Cardiac septum (tissue), 1 donor: ENCODE results near the gene FLCN. TPM values are rescaled to one million over a fixed set of nuclear protein-coding genes. Genes with fewer than 3 reads are reported as not detected.
"Not testable (repeated sequence)": the region's sequence is repeated elsewhere in the genome, so short reads cannot be mapped to it uniquely, and the experiment has no call there.

Experiments
- DNase-seq: peaks from one replicate; pipeline ENCODE4 v3.0.0-alpha.2; 2020; ENCODE audit warnings: low spot score
- intact Hi-C: fragments of 100-400 bp; cut with DNase I; formaldehyde crosslinking; loops from one replicate; pipeline ENCODE4 v1.14.0; 2022
- long read RNA-seq: library from polyadenylated mRNA; unstranded; transcript quantifications from one replicate; pipeline ENCODE4 v2.0.0, GENCODE V29; 2021
- total RNA-seq: library from RNA; stranded (reverse); fragmentation: NEBNext Ultra II Directional; extraction: Animal tissue kit (Norgen Biotek cat#: 25700); gene quantifications from one replicate; pipeline ENCODE4 v1.2.1, GENCODE V29; 2021
- donor health status: DM: no; HTN: no; CAD: no.

The FLCN gene, protein sequence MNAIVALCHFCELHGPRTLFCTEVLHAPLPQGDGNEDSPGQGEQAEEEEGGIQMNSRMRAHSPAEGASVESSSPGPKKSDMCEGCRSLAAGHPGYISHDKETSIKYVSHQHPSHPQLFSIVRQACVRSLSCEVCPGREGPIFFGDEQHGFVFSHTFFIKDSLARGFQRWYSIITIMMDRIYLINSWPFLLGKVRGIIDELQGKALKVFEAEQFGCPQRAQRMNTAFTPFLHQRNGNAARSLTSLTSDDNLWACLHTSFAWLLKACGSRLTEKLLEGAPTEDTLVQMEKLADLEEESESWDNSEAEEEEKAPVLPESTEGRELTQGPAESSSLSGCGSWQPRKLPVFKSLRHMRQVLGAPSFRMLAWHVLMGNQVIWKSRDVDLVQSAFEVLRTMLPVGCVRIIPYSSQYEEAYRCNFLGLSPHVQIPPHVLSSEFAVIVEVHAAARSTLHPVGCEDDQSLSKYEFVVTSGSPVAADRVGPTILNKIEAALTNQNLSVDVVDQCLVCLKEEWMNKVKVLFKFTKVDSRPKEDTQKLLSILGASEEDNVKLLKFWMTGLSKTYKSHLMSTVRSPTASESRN
- 36.1 TPM for total RNA-seq
- long read RNA-seq, transcript FLCN-201 (14 exons, 3,638 nt) = minor isoform, 5 of 30 reads
- long read RNA-seq, transcript FLCN-203 (8 exons, 1,692 nt) = major isoform, 9 of 30 reads
- long read RNA-seq, partial matches to known transcripts = 8 of 30 reads
- long read RNA-seq, other reads (novel, unspliced or antisense) = 8 of 30 reads

DNA sequence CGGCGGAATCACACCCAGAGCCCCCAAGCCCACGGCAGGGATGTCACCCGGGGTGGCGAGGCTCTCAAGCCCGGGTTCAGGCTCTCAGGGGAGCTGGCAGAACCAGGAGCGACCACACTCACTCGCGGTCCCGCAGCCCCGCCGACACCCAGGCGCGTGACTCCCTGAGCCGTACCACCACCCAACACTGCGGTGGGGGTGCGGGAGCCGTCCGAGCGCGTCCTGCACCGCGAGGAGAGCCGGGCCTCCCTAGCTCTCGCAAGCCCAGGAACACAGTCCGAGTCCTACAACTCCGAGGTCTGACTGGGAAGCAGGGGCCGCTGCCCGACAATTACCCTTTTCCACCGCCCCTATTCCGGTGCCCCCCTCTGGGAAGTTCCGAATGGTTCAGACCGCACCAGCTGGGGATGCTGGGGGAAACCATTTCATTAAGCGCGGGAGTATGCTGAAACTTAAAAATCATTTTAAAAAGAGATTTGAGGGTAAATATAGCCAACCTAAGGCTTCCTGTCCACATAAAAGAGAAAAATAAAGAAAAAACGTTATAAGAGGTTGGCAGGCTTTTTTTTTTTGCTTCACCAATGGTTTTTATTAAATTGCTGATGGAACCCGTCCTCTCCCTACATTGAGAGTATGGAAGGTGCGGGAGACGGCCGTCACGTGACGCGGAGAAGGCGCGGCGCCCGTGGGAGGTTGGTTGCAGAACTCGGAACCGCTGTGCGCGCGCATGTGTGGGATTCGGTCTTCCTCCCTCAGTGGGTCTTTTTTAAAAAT lies at the start of gene FLCN:
FLCN (minus strand) TSS at position 143 of the 774 bp plus-strand sequence. CDS start 9,031 bp downstream, outside the sequence.
- peak; percentile 97 for DNase-seq
- intact Hi-C loops = loop anchor here (2.0 to 10.0 kb wide), 3 partner anchors 85 to 702 kb away; no protein-coding TSS in a partner anchor

DNA sequence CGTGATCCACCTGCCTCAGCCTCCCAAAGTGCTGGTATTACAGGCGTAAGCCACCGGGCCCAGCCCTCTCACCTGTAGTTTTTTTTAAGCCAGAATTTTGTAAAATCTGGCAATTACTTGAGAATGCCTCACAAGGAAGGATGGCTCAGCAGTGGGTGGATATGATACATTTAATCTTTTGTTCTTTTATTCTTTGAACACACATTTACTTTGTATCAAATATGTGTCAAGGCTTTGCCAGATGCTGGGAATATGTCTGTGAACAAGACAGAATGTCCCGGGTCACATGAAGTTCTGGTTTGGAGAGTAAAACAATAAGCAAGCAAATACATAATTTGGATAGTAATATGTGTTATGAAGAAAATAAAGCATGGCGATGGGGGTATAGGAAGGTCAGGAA lies 49.0 kb upstream of the FLCN start:
- DNase-seq = no peak

DNA sequence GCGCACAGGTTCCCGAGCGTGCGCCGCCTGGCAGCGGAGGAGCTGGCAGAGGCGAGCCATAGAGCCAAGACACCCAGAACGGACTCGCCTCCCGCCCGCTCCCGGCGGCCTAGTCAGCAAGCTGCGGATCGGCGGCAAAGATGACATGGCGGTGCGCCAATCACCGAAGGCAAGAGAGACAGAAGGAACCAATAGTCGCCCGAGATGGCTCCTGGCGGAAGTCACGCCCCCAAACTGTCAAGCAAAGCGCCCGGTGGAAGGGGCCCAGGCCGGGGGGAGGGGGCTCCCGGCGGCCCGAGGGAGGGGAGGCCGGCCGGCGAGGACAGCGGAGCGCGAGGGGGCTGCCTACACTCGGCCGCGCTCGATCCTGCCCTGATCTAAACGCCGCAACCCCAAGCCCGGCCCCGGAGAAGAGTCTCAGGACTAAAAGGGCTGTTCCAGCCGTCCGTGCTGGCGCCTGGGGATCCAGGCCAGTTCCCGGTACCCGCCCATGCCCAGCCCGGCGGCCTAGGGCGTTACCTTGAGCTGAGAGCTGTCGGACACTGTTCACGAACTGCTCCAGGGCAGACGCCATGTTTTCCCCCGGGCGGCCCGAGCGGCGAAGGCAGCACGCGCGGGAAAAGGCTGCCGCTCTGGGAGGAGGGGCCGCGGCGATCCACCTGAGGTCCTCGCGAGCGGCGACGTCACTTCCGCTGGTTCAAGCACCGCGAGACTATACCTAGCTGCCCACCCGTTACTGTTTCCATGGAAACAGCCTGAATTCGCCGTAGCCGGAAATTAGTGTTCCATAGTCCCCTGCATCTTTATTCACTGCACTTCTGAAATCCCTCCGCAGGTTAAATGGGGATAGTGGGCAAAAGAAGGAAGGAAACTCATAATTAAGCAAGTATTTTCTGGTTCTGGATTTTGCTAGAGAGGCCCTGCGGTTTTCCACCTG lies 43.9 kb upstream of the FLCN start, which contains the start of gene COPS3:
COPS3 (minus strand) TSS at position 634 of the 937 bp plus-strand sequence; CDS start at position 574, 60 bp downstream.
- DNase-seq = peak; percentile 98
- intact Hi-C loops = no loop called here

More for the DNA sequence above, 49.0 kb upstream of the FLCN start:
- intact Hi-C loops = no loop called here

DNA sequence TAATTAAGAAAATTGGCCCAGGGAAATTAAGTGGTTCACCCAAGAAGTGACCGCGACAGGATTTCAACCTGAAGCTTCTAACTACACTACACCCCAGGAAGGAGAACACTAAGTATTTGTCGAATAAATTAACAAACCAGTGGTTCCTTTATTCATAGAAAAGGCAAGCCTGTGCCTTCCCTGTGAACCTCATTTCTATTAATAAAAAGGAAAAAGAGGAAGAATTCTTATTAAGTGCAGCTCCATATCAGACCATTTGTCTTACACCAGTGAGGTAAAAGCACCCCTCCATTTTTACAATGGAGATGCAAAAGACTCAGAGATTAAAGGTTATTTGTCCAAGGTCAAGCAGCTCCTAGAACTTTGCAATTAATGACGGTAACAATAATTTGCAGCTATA lies 42.3 kb upstream of the FLCN start:
- intact Hi-C loops = no loop called here
- DNase-seq = no peak

DNA sequence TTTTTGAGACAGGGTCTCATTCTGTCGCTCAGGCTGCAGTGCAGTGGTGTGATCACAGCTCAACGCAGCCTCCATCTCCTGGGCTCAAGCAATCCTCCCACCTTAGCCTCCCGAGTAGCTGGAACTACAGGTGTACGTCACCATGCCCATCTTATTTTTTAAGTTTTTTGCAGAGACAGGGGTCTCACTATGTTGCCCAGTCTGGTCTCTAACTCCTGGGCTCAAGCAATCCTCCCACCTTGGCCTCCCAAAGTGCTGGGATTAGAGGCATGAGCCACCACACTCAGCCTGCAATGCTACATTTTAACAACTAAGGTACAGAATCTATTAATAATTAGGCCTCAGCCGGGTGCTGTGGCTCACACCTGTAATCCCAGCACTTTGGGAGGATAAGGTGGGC lies 40.5 kb upstream of the FLCN start:
- intact Hi-C loops, DNase-seq: not testable (repeated sequence)

DNA sequence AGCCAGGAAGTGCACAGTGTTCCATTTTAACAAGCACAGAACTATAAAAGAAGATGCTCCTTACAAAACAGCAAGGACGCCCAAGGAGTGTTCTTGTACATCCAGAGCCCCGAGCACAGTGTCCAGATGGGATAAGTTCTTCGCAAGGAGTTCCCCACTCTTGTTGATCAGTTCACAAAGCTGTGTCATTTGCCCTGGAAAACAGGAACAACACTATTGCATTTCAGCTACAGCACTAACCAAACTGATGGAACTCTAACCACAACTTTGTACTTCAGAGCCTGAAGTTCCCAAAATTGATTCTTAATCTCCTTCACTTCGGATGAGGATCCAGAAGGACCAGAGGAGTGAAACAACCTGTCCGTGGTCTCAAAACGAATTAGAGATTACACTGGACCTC lies 39.0 kb upstream of the FLCN start:
- no peak for DNase-seq
- intact Hi-C loops = no loop called here

DNA sequence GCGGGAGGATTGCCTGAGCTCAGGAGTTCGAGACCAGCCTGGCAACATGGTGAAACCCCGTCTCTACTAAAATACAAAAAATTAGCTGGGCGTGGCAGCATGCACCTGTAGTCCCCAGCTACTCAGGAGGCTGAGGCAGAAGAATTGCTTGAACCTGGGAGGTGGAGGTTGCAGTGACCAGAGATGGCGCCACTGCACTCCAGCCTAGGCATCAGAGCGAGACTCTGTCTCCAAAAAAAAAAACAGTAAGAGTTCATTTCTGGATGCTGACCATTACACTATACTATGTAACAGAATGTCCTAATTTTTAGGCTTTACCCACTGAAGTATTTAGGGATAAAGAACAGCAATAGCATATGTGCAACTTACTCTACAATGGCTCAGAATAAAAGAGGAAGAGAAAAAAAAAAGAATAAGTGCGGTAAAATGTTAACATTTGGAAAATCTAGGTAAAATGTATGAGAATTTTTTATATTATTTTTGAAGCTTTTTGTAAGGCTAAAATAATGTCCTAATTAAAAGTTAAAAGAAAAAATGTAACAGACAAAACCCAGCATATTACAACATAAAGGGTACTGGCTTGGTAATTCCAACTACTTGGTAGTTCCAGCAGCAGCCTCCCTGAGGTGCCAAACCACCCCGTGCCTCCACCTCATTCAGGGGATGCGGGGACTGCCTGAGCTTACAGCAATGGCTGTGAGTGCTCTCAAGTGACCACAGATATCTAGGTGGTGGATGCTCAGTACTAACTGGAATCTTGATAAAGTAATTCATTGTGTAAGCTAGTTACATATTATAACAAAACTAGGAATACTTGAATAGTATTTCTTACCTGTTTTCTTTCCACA lies 33.2 kb upstream of the FLCN start:
- intact Hi-C loops = no loop called here
- DNase-seq = no peak

DNA sequence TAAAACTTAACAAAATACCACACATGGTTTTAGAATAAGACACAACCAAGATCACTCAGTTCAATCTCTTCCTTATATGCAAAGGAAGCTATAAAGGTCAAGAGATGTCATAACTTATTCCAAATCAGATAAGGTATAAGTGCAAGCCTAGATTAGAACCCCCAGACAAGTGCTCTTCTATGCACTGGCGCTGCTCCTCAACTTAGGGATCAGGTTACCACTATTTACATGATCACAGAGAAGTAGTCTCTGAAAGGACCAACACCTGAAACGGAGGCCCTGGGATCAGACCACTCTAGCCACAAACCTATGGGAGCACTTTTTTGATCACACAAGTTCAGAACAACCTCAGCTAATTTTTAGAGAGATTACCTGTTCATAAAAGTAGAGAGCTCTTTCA lies 27.5 kb upstream of the FLCN start:
- intact Hi-C loops = no loop called here
- DNase-seq = no peak

DNA sequence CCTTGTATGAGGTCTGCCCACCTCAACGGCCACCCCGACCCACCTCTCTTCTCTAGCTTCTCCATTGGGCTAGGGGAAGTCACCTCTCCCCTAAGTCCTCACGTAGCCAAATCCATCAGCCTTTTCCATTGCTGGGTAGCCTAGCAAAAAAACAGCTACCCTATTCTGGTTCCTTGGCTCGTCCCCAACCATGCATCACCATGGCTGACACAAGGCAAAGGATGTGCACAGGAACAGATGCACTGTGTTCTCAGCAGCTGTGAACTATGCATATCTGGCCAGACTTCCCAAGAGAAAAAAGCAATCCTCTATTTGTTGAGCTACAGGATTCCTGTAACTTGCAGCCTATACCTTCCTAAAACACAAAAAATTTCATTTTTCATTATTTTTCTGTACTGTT lies 22.0 kb upstream of the FLCN start:
- intact Hi-C loops = no loop called here
- DNase-seq = no peak

DNA sequence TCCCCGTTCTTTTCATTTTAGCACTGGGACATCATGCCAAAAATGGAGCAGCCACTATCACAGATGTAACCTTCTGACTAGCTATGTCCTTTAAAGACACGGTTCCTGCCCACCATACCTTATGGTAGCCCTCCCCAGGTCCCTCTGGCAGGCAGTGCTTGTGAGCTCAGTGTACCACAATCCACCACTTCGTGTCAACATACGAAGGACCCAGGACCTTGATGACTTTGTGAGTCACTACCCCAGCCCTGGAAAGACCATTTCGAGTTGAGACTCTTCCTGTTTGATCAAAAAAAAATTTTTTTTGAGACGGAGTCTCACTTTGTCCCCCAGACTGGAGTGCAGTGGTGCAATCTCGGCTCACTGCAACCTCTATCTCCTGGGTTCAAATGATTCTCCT lies 21.0 kb upstream of the FLCN start:
- DNase-seq = no peak
- intact Hi-C loops = no loop called here

DNA sequence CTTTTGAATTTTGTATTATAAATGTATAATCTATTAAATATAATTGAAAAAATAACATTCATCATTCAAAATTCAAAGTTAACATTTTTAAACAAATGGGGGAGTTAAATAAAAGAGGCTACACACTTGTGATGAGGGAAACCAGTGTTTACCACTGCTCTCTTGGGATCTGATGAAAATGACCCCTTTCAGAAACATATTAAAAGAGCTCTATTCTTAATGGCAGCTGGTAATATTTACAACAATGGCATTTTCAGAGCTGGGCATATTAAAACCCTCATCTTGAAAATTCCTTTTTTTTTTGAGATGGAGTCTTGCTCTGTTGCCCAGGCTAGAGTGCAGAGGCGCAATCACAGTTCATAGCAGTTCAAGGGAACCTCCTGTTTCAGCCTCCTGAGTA lies 19.3 kb upstream of the FLCN start:
- intact Hi-C loops = no loop called here
- no peak for DNase-seq

DNA sequence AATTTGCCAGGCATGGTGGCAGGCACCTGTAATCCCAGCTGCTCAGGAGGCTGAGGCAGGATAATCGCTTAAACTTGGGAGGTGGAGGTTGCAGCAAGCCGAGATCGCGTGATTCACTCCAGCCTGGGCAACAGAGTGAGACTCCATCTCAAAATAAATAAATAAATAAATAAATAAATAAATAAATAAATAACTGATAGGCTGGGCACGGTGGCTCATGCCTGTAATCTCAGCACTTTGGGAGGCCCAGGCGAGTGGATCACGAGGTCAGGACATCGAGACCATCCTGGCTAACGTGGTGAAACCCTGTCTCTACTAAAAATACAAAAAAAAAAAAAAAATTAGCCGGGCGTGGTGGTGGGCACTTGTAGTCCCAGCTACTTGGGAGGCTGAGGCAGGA lies 18.7 kb upstream of the FLCN start:
- DNase-seq, intact Hi-C loops: not testable (repeated sequence)

DNA sequence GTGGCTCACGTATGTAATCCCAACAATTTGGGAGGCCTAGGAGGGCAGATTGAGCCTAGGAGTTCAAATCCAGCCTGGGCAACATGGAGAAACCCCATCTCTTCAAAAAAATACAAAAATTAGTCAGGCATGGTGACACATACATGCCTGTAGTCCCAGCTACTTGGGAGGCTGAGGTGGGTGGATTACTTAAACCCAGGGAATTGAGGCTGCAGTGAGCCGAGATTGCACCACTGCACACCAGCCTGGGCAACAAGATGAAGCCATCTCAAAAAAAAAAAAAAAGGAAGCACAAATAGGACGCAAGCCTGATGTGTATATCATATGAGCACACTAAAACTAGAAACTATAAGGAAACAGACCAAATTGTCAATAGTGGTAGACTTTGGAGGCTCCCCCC lies 17.1 kb upstream of the FLCN start:
- intact Hi-C loops = no loop called here
- DNase-seq = no peak

DNA sequence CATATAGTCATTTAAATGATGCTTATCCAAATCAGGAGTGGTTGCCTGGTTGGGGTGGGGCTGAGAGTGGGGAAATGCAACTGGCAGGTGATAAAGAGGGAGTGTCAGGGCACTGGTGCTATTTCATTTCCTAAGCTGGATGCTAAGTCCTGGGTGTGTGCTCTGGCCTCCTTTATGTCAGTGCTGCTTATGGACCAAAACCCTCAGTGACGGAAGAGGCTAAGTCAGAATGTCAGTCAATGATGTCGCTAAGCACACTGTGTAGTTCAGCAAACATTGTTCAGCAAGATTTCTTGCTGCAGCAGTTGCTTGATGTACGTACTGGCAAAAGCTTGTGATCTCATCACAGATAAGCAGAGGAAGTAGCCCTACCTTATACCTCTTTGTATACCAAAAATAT lies 16.4 kb upstream of the FLCN start:
- intact Hi-C loops = no loop called here
- DNase-seq = no peak

DNA sequence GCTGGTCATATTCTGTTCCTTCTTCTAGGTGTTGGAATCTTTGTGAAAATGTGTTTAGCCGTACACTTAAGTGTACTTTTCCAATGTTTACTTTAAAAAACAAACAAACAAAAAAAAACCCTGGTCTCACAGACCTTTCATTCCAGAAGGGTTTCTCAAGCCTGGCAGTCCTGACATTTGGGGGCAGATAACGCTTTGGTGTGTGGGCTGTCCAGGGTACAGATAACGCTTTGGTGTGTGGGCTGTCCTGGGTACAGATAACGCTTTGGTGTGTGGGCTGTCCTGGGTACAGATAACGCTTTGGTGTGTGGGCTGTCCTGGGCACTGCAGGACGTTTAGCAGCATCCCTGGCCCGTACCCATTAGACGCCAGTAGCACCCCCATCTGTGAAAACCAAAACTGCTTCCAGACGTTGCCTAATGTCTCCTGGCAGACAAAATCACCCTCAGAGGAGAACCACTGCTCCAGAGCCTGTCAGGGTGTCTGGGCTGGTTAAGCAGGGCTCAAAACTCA lies 15.2 kb upstream of the FLCN start:
- intact Hi-C loops = no loop called here
- no peak for DNase-seq

DNA sequence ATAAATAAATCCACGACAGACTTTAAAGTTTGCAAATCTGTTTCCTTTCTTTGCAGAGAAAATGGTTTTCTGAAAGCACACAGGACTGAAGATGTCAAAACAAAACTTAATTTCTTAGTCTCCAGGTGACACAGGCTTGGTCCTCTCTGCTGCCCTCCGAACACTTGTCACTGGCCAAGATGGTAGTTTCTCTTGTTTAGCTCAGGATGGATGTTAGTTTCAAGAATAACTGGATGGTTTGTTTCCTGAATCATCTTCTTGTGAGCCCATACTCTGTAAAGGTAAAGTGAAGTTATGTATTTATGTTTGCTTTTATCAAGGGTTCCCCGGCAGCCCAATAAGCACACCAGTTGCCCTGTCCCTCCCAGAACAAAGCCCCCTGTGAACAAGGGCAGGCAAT lies 9.9 kb upstream of the FLCN start:
- intact Hi-C loops = no loop called here
- DNase-seq = no peak

DNA sequence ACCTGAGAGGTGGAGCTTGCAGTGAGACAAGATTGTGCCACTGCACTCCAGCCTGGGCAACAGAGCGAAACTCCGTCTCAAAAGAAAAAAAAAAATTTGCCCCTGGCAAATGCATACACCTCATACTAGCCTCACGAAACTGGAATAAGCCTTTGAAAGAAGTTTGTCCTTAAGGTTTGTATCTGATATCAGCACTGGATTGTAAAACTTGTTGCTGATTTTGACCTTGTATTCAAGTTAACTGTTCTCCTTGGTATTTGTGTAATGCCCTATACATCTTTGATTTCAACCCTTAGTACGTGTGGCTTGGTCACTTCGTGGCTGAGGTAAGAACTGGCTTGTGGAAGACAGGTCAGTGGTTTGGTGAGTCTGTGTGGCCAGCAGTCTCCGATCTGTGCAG lies 6.2 kb upstream of the FLCN start:
- intact Hi-C loops = no loop called here

DNA sequence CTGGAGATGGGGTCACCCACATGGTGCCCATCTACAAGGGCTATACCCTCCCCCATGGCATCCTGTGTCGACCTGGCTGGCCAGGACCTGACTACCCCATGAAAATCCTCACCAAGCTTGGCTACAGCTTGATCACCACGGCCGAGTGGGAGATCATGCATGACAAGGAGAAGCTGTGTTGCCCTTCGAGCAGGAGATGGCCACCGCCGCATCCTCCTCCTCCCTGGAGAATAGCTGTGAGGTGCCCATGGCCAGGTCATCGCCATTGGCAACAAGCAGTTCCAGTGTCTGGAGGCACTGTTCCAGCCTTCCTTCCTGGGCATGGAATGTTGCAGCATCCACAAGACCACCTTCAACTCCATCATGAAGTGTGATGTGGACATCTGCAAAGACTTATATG lies 5.3 kb upstream of the FLCN start:
- peak; percentile 57 for DNase-seq
- intact Hi-C loops = no loop called here

More for the DNA sequence above, 6.2 kb upstream of the FLCN start:
- DNase-seq = peak; percentile 27
